GM12891 (cell line): ENCODE results near the gene ROBO1.

Experiments
- PAX5 ChIP-seq: IDR thresholded peaks from 2 replicates; pipeline ENCODE4 v1.6.1; 2011; ENCODE audit warnings: low read length, moderate library complexity, mild to moderate bottlenecking; ENCODE audit not compliant: insufficient read depth, severe bottlenecking
- POLR2A ChIP-seq: IDR thresholded peaks from 2 replicates; pipeline ENCODE4 v1.6.1; 2011; ENCODE audit warnings: low read depth, low read length, control low read depth
- POLR2AphosphoS5 ChIP-seq: IDR thresholded peaks from 2 replicates; pipeline ENCODE4 v1.6.1; 2011; ENCODE audit warnings: low read depth, low read length, control low read depth
- SPI1 ChIP-seq: IDR thresholded peaks from 2 replicates; pipeline ENCODE4 v1.6.1; 2011; ENCODE audit warnings: low read depth, low read length, control low read depth
- TAF1 ChIP-seq: IDR thresholded peaks from 2 replicates; pipeline ENCODE4 v1.6.1; 2011; ENCODE audit warnings: low read depth, low read length, control low read depth

DNA sequence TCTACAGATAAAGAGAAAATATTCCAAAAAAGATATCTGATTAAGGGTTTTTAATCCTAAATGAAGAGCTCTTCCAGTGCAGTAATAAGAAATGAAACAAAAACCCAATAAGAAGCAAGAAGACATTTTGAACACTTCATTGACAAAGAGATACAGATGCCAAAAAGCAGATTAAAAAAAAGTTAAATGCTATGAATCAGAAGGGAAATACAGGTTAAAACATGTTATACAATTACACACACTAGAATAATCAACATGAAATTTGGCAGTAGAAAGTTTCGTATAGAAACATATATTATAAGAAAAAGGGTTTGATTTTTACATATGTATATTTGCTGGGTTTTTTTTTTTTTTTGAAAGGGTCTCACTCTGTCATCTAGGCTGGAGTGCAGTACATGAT lies 135.0 kb downstream of the ROBO1 start:
- TF ChIP-seq POLR2AphosphoS5 = no peak
- no peak for TF ChIP-seq POLR2A
- TF ChIP-seq TAF1 = no peak
- no peak for TF ChIP-seq SPI1
- no peak for TF ChIP-seq PAX5
